NT2/D1 (cell line): ENCODE results near the gene HAPLN2.

ENCODE experiments used
- SUZ12 ChIP-seq: IDR thresholded peaks from 2 replicates; pipeline ENCODE4 v1.6.1; 2011; ENCODE audit not compliant: insufficient read length, insufficient read depth; ENCODE audit errors: extremely low read depth
- YY1 ChIP-seq: IDR thresholded peaks from 2 replicates; pipeline ENCODE4 v1.6.1; 2011; ENCODE audit not compliant: insufficient read length, insufficient read depth

DNA sequence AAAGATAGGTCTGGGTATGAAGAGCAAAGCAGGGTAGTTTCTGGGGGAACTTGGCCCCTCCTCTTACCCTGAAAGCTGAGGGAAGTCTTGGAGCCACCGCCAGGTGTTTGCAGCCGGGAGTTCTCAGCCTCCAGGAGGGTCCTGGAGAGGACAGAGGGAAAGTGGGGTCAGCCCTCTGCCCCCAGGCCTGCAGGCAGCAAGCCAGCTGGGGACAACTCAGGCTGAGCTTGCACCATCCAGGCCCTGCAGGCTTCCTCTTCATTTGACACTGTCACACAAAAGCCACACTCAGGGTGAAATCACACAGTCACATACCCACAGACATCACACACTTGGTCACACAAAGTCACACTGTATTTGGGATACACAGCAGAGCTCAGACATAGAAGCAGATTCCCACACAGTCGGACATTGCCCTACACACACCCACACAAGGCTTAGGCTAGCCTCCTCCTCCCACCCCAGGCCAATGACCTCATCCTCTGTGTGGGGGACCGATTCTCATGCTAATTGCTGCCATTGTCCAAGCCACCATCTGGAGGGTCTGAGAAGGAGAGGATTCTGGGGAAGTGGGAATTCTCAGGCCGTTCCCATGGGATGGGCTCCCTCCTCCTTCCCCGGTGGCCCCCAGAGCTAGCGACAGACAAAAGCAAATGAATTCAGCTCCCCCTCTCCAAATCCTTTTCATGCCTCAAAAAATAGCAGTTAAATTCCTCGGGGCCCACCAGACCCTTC lies 54.3 kb downstream of the HAPLN2 start:
- TF ChIP-seq SUZ12: no peak
- TF ChIP-seq YY1: peak; percentile 22
